ENCODE measurements around the gene SPINK6. TPM values are rescaled to one million over a fixed set of nuclear protein-coding genes. Genes with fewer than 3 reads are reported as not detected.

Gene SPINK6
- total and polyA plus RNA-seq, 4 donors: 0.25 TPM; not detected in 3

DNA sequence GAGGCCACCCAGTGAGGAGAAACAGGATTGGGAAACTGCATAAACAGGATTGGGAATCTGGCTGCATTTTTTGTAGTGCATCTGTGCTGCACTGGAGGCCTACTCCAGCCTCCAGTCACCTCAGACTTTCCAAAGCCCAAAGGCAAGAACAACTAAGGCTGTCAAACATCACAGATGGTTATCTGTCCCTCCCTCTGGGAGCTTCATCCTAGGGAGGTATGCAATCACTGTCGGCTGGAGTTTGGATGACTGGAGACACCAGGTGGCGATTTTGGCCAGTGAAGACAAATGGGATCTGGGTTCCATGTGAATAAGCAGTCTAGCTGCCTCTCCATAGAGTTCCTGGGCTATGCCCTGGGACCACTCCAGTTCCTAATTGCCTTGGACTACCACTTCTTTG, 56.4 kb downstream of the SPINK6 start:
- Histone ChIP-seq H3K4me3 (no peak overlapping the region), H3K27me3 (ENCODE audit: control insufficient read depth in 3 of 3, insufficient read depth in 3 of 3, low read length in 2 of 3) (no peaks in the 10 kb centered on the region), H3K27ac (ENCODE audit: low read depth in 1 of 2, low read length in 1 of 2) (no peak overlapping the region), H3K4me1 (ENCODE audit: control insufficient read depth in 5 of 5, insufficient read depth in 5 of 5, low read length in 5 of 5) (no peaks in the 10 kb centered on the region), H3K36me3 (ENCODE audit: control insufficient read depth in 4 of 4, insufficient read depth in 4 of 4, low read length in 4 of 4) (no peaks in the 10 kb centered on the region), H3K9me3 (ENCODE audit: control insufficient read depth in 4 of 4, insufficient read depth in 3 of 4, low read length in 3 of 4) (peaks cover 0 to 20% (median 4%) of the 10 kb centered on the region in 4 donors), H3K9ac (ENCODE audit: insufficient read depth in 1 of 2, low read length in 2 of 2) (no peak overlapping the region)
- TF ChIP-seq, protein P1, sequence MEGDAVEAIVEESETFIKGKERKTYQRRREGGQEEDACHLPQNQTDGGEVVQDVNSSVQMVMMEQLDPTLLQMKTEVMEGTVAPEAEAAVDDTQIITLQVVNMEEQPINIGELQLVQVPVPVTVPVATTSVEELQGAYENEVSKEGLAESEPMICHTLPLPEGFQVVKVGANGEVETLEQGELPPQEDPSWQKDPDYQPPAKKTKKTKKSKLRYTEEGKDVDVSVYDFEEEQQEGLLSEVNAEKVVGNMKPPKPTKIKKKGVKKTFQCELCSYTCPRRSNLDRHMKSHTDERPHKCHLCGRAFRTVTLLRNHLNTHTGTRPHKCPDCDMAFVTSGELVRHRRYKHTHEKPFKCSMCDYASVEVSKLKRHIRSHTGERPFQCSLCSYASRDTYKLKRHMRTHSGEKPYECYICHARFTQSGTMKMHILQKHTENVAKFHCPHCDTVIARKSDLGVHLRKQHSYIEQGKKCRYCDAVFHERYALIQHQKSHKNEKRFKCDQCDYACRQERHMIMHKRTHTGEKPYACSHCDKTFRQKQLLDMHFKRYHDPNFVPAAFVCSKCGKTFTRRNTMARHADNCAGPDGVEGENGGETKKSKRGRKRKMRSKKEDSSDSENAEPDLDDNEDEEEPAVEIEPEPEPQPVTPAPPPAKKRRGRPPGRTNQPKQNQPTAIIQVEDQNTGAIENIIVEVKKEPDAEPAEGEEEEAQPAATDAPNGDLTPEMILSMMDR (IDR thresholded peaks at IDR 0.05; ENCODE audit: control extremely low read depth, extremely low read depth): no peak
- DNase-seq: no peak
- 68 to 75% methylated on average over 2 of the region's 2 CpGs for WGBS, 2 donors
- ATAC-seq (ENCODE audit: insufficient read depth, low FRiP score): no peak

DNA sequence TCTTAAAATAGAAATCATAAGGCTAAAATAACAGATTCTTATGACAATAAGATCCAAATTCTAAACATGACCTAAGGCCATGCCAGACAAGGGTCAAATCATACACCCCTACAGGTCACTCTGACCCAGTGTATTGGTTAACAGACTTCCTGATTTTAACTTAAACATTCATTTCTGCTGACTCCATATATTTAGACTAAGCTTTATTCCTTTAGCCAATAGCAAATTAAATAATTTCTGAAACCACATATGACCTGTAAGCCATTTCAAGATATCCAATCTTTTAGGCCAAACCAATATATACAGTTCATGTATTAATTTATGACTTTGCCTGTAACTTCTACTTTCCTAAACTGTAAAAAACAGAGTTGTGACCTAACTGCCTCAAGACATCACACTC, 58.4 kb downstream of the SPINK6 start:
- no peak for DNase-seq
- Histone ChIP-seq H3K4me3 (no peak overlapping the region), H3K27me3 (ENCODE audit: control insufficient read depth in 3 of 3, insufficient read depth in 3 of 3, low read length in 2 of 3) (no peaks in the 10 kb centered on the region), H3K27ac (ENCODE audit: low read depth in 1 of 2, low read length in 1 of 2) (no peak overlapping the region), H3K9me3 (ENCODE audit: control insufficient read depth in 4 of 4, insufficient read depth in 3 of 4, low read length in 3 of 4) (peaks cover 0 to 11% (median 4%) of the 10 kb centered on the region in 4 donors), H3K9ac (ENCODE audit: insufficient read depth in 1 of 2, low read length in 2 of 2) (no peak overlapping the region), H3K4me1 (ENCODE audit: control insufficient read depth in 5 of 5, insufficient read depth in 5 of 5, low read length in 5 of 5) (no peaks in the 10 kb centered on the region), H3K36me3 (ENCODE audit: control insufficient read depth in 4 of 4, insufficient read depth in 4 of 4, low read length in 4 of 4) (no peaks in the 10 kb centered on the region)
- TF ChIP-seq, protein P1 (IDR thresholded peaks at IDR 0.05; ENCODE audit: control extremely low read depth, extremely low read depth): no peak
- no peak for ATAC-seq (ENCODE audit: insufficient read depth, low FRiP score)

Small RNA genes within 50 kb of the gene (small RNA-seq; reads per million reads assigned to genes)
- not detected for gene HMGN1P16 (ENCODE audit: low replicate concordance)

Other genes with a start within 250 kb of the SPINK6 start
- gene SPINK5, start 139.1 kb upstream of the SPINK6 start, total RNA-seq: 1 to 10 TPM; 4.2 to 7.7 TPM
- 1 to 10 TPM; 4.4 to 9.6 TPM for gene SPINK5, start 139.1 kb upstream of the SPINK6 start, polyA plus RNA-seq
- gene SPINK14, start 34.5 kb upstream of the SPINK6 start, total RNA-seq: not detected
- not detected for gene SPINK14, start 34.5 kb upstream of the SPINK6 start, polyA plus RNA-seq
- gene MARCOL, start 35.5 kb downstream of the SPINK6 start, total RNA-seq: not detected
- not detected for gene MARCOL, start 35.5 kb downstream of the SPINK6 start, polyA plus RNA-seq
- not detected for gene SPINK13, start 65.8 kb downstream of the SPINK6 start, total RNA-seq
- not detected for gene SPINK13, start 65.8 kb downstream of the SPINK6 start, polyA plus RNA-seq
- gene SPINK7, start 109.4 kb downstream of the SPINK6 start, total RNA-seq: not detected
- not detected for gene SPINK7, start 109.4 kb downstream of the SPINK6 start, polyA plus RNA-seq
- not detected for gene SPINK9, start 132.5 kb downstream of the SPINK6 start, total RNA-seq
- gene SPINK9, start 132.5 kb downstream of the SPINK6 start, polyA plus RNA-seq: not detected
- 10 to 100 TPM; 56.9 to 77.2 TPM for gene FBXO38, start 180.9 kb downstream of the SPINK6 start, total RNA-seq
- 10 to 100 TPM; 18.5 to 26.4 TPM for gene FBXO38, start 180.9 kb downstream of the SPINK6 start, polyA plus RNA-seq

Measured in lung (tissue), 13 donors.